Activated CD4-positive, alpha-beta T cell treated with anti-CD3 and anti-CD28 coated beads, Interleukin-2, amount 50 U/mL, for 1 hour (primary cell): ENCODE data around the gene TRIM8.

Source experiments
- DNase-seq: peaks from one replicate; pipeline ENCODE4 v3.0.0-alpha.2; 2020

TRIM8 gene

DNA sequence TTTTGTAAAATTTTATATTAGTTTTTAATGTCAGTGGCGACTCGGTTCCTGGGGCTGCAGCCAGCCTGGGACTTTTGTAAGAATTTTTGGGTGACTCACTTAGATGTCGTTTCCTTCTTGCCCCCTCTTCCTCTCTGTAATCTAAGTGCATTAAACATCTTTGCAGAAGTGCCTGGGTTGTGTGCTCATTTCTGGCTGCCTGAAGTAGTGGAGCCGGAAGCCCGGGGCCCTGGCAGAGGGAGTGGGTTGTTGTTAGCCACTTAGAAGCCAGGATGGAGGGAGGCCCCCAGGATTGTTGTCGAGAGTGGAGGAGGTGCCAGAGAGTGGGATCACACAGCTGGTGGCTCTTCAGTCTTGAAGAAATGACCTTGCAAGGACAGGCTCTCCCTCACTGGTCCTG is 11.0 kb upstream of the TRIM8 start:
- no peak for DNase-seq

DNA sequence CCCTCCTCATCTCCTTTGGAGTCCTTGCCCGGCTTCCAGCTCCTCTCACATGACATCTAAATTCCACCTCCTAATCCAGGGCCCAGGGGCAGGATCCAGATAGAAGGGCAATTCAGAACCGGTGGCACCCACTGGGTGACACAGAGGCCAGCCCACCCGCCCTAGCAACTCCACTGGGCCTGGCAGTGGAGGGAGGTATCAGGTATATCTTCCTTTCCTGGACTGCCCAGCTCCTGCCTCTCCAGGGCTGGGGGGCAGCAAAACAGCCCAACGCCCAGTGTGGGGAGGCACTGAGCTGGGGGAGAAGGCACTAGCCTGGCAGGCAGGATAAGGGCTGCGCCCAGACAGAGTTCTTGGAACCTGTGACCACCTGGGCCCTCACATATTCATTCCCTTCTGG is 10.4 kb upstream of the TRIM8 start:
- DNase-seq = no peak

- no peak for DNase-seq
These were observed 9.6 kb upstream of the TRIM8 start for GRCh38 chr10:102634686-102635085.

DNA sequence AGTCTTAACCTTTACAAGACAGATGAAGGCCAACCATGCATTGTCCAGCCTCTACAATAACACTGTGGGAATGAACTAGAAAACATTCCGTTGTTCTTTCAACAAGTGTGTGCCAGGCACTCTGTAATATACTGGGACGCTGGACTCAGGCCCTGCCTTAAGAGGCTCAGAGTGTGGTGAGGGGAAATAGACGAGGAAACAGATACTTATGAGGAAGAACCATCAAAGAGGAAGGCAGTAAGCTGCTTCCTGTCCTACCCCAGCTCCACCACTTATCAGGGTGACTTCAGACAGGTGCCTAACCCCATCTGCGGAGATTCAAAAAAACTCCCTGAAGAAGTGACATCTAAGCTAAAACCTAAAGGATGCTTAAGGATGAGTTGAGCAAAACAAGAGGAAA is 8.9 kb upstream of the TRIM8 start:
- DNase-seq = no peak

DNA sequence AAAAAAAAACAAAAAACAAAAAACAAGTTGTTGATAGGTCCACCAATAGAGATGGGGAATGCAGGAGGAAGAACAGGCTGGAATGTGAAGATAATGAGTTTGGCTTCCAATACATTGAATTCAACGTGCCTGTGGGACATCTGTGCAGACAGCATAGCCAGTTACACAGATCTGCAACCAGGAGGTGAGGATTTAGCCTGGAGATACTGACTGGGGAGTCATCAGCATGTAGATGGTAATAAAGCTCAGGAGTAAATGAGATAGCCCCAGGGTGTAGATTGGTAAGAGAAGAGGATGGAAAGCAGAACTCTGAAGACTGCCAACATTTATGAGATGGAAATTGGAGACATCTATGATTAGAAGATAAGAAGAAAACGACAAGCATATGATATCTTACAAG is 4.7 kb upstream of the TRIM8 start:
- no peak for DNase-seq

DNA sequence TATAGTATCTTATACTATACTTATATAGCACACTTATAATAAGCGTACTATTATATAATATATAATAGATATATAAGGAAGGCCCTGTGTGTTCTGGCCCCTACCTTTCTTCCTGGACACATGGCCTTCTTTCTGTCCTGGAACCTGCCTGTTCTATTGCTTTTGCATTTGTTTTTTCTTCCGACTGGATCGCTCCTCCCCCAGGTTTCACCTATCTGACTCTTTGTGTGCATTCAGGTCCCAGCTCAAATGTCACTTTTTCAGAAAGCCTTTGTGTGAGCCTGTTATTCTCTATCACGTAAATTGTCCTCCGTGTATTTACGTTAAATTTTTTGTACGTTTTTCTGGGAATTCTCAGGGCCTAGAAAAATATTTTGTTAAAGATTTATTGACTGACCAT is 2.9 kb upstream of the TRIM8 start:
- DNase-seq = no peak

- peak; percentile 98 for DNase-seq
These were observed 2.2 kb upstream of the TRIM8 start for GRCh38 chr10:102641880-102642735.

GRCh38 chr10:102642736-102643335 is 1.4 kb upstream of the TRIM8 start:
- DNase-seq = peak; percentile 51

DNA sequence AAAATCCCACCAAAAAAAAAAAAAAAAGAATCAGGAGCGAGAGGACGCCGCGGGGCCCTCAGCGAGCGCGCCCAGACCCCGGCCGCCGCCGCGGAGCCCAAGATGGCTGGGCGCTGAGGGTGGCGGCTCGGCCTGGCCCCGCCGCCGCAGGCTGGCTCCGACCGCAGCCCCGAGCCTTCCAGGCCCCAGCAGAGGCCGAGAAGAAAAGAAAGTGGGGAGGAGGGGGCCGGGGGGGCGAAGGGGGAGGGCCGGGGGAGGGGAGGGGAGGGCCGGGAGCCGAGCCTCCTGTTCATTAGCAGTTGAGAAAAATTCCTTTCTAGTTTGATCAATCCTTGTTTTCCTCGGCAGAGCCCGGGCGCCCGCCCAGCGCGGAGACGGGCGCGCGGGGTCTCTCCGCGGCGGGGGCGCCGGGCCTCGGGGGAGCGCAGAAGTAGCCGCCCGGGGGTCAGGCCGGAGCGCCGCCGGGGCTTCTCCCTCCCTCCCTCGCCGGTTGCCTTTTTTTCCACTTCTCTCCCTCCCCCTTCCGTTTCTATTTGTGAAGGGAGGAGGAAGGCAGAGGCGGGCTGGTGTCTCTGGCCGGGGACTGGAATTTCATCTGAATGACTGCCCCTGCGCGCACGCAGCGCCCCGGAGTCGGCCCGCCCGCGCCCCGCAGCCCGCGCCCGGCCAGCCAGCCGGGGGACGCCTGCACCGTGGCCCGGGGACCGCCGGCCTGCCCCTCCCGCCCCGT is 778 bp upstream of the TRIM8 start:
- DNase-seq = peak; percentile 37

GRCh38 chr10:102644646-102645387 is 538 bp downstream of the TRIM8 start:
- DNase-seq = peak; percentile 81

GRCh38 chr10:102645388-102645740 is 1.1 kb downstream of the TRIM8 start:
- peak; percentile 45 for DNase-seq

GRCh38 chr10:102645741-102646609 is 1.7 kb downstream of the TRIM8 start:
- peak; percentile 72 for DNase-seq

DNA sequence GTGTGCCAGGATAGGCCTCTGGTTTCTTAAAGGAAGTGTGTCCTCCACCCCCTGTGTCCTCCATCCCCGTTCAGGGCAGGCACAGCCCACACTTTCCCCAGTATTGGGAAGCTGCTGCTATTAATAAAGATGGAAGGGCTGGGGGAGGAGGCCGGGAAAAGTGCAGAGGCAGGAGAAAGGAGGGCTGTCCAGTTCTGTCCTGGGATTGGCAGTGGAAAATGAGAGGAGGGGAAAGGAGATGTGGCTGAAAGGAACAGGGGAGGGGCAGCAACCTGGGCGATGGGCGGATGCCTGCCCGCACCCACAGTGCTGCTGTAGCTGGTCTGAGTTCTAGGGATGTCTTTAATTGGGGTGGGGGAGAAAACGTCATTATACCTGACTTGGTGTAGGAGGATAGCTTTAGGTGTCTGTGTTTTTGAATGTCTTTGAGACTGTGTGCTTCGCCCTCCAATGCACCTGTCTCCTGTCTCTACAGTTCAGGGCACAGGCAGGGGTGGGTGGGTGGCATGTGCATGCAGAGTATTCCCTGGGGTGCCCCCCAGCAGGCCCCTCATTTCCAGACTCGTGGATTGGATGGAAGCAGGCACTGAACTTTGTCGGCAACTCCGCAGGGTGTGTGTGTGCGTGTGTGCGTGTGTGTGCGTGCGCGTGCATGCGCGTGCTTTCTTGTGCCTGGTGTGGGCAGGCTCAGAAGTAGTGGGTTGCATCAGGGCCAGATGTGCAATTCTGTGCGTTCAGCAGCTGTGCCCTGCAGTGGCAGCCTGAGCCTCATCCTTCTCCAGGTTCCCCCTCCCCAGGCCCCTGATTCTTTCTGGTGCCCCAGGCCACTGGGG is 2.5 kb downstream of the TRIM8 start:
- DNase-seq = peak; percentile 51

DNA sequence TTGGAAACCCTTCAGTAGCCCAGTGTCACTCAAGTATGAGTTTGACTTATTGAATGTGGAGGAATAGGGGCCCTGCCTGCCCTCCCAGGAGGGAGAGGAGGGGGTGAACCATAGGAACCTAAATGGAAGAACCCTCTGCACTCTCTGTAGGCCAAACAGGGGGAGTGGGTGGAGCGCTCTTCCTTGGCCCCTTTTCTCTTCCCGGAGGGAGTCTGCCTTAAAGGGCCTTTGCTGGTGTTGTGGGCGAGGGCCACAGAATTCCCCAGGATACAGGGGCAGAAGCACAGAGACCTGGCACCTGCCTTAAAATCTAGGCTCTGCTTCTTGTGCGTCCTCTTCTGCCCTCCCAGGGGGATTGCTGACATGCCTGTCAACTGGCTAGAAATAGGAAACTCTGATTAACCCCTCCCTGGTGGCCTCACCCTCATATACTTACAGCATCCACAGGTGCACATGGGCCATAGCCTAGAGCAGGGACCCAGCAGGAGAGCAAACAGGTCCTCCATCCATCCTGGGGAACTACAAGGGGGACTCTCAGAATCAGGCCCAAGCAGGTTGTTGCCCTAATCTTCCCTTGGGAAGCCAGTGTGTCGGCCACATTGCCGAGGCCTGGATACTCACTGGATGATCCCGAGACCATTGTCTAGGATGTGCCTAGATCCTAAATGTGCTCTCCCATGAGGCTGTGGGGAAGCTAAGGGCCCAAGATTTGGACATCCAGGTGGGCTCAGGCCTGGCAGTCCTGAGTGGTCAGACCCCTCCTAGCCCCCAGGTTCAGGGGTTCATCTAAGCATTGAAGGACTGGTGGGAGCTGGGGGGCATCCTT is 3.4 kb downstream of the TRIM8 start:
- DNase-seq = no peak

DNA sequence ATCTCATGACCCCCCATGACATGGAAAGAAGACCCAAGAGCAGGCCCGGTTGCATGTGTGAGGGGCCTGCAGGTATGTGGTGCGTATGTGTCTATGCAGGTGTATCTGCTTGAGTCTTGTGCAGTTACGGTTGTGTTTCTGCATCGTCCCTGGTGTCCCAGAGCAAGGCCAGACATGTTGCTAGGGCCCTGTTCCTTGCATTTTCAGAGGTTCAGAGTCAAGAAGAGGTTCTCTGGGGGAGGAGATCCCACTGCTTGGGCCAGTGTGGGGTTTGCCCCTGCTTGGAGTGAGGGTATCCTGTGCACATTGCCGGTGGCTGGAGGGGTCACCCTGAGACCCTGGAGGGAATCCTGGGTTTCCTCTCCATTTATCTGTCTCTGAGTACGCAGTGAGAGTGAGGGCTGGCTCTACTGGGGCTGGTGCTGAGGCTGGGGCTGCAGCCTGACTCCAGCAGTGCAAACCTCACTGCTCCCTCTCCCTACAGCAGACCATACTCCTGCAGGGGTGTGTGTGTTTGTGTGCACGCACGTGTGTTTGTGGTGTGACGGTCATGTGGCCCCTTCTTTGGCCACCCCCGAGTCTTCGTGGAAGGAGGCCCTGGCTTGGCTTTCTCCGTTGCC is 4.1 kb downstream of the TRIM8 start:
- DNase-seq = no peak

DNA sequence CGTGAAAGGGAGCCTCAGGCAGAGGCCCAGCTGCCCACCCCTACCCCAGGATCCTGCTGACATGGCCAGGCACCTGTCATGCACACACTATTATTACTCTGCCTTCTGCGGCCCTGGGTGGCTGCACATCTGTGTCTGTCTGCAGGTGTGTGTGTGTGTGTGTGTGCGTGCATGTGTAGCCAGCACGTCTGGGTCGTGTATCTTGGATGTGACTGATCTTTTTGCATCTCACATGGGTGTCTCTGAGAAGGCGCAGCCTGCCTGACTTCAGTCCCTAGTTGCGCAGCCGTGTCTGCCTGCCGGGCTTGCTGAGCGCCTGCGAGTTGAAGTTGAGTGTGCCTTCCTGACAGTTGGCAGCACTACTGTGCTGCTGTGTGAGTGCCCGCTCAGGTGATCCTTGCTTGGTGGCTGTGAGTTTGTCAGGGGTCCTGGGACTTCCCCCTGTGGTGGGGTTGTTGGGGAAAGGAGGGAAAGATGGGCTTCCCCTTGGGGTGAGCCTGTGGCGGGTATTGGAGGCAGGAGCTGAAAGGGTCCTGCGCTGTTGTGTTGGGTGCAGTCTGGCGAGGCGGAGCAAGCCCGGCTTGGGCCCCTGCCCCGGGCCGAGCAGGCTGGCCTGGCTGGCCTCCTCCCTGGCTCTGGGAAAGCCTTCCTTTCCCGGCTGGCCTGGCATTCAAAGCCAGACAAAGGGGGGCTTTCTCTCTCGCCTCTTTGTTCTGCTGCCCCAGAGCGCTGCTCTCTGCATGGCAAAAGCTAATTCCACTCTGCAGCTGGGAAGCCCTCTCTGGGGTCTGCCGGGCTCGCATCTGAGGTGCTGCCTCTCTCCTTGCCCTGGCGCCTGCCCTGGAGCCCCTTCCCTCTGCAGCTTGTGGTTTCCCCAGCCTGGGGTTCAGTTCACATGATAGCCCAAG is 4.9 kb downstream of the TRIM8 start:
- peak; percentile 45 for DNase-seq

GRCh38 chr10:102649797-102650654 is 5.7 kb downstream of the TRIM8 start:
- DNase-seq = no peak
